Suprapubic skin (tissue), 4 donors: ENCODE measurements around the gene HS3ST3B1.

Experiments
- CTCF ChIP-seq, 2 donors: fragments of 200-600 bp in 1 of 2; fragments of 450-650 bp in 1 of 2; sonication (generic) in 1 of 2; IDR thresholded peaks; one replicate each; pipeline ENCODE4 v1.5.1; 2016 to 2019; ENCODE audit warnings: antibody characterized with exemption in 2 of 2, mild to moderate bottlenecking in 1 of 2, moderate library complexity in 1 of 2
- POLR2A ChIP-seq, 2 donors: fragments of 450-650 bp; IDR thresholded peaks; one replicate each; pipeline ENCODE4 v1.6.1; 2017; ENCODE audit warnings: antibody characterized with exemption in 2 of 2, mild to moderate bottlenecking in 2 of 2, moderate library complexity in 2 of 2
- POLR2AphosphoS5 ChIP-seq, 3 donors: sonication (generic); formaldehyde crosslinking; IDR thresholded peaks; one replicate each; pipeline ENCODE4 v1.6.1; 2017; ENCODE audit warnings: antibody characterized with exemption in 3 of 3

GRCh38 chr17:14310605-14311004 is 9.7 kb downstream of the HS3ST3B1 start:
- TF ChIP-seq POLR2AphosphoS5 (IDR thresholded peaks at IDR 0.05): no peak
- no peak for TF ChIP-seq CTCF (IDR thresholded peaks at IDR 0.05)
- no peak for TF ChIP-seq POLR2A (IDR thresholded peaks at IDR 0.05)
